HEK293T (cell line): Measurements from ENCODE around the gene FHOD3.

Experiments used
- FOXK2 ChIP-seq: fragments of 450-650 bp; IDR thresholded peaks from 2 replicates; pipeline ENCODE4 v1.6.1; 2016; ENCODE audit warnings: mild to moderate bottlenecking
- ZNF384 ChIP-seq: fragments of 450-650 bp; IDR thresholded peaks from 2 replicates; pipeline ENCODE4 v1.6.1; 2016

DNA sequence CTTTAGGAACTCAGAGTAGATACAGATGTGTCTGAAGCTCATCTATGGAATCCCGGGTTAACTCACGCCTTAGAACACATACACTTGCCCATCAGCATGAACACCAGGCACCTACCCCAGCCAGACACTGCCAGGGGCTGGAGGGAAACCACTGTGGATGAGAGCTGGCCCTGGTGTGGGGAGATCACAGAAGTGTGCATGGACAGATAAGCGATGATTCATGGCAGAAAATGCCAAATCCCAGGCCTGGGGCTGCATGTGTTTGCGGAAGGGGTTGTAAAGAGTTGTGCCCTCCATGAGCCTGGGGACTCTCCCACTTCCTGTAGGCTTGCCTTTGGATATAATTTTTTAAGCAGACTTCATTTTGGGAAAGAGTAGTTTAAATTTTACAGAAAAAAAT is 193.4 kb downstream of the FHOD3 start:
- TF ChIP-seq ZNF384, result no peak
- TF ChIP-seq FOXK2, result no peak
